ENCODE data around the gene CDK9. TPM values are rescaled to one million over a fixed set of nuclear protein-coding genes. Genes with fewer than 3 reads are reported as not detected.

Gene CDK9
- total and polyA plus RNA-seq, 2 experiments from 2014 or later, result 139 to 162 TPM

GRCh38 chr9:127809540-127810377, 23.9 kb downstream of the CDK9 start:
- Histone ChIP-seq H3K4me1 (ENCODE audit: low read depth) (peaks cover 19% of the 10 kb centered on the region), H3K4me3 (no peak overlapping the region), H3K36me3 (peaks cover 27% of the 10 kb centered on the region), H3K27me3 (no peaks in the 10 kb centered on the region), H3K9me3 (ENCODE audit: low read depth) (no peaks in the 10 kb centered on the region), H3K27ac (peak overlapping the region; percentile 64)
- peak; percentile 59 to 82 for DNase-seq (ENCODE audit: low read depth in 1 of 2, low spot score in 1 of 2)
- TF ChIP-seq, protein P1, sequence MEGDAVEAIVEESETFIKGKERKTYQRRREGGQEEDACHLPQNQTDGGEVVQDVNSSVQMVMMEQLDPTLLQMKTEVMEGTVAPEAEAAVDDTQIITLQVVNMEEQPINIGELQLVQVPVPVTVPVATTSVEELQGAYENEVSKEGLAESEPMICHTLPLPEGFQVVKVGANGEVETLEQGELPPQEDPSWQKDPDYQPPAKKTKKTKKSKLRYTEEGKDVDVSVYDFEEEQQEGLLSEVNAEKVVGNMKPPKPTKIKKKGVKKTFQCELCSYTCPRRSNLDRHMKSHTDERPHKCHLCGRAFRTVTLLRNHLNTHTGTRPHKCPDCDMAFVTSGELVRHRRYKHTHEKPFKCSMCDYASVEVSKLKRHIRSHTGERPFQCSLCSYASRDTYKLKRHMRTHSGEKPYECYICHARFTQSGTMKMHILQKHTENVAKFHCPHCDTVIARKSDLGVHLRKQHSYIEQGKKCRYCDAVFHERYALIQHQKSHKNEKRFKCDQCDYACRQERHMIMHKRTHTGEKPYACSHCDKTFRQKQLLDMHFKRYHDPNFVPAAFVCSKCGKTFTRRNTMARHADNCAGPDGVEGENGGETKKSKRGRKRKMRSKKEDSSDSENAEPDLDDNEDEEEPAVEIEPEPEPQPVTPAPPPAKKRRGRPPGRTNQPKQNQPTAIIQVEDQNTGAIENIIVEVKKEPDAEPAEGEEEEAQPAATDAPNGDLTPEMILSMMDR (IDR thresholded peaks at IDR 0.05; ENCODE audit: low read depth, low read length), result no peak

DNA sequence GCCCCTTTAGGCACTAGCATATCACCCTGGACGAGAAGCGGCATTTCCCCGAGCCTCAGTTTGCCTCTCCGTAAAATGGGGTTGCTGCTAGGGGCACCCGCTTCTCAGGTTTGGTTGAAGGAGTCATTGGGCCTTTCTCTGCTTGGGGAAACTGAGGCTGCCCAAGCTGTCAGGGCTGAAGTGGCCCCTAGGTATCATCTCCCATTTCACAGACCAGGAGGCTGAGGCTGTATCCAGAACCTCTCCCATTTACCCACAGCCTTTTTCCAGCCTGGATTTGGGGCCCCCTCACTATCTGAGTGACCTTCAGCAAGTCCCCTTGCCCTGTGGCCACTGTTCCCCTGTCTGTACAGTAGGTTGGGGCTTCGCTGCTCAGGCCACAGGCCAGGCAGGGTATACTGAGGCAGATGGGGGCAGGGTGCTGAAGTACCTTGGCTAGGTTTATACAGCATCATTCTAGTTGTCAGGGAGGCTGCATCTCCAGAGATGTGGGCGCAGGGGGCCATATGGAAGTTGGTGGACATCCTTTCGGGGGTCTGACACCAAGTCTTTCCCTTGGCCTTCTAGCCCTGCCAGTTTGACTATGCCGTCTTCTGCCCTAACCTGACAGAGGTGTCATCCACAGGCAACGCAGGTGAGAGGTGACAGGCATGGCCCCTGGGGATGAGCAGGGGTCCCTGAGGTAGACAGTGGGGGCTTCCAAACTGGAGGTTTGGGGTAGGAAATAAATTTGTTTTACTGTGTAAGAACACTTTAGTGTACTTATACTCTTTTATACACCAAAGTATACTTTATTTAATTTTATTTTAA, 24.7 kb downstream of the CDK9 start:
- peak overlapping the region; percentile 64 for H3K27ac ChIP-seq
- TF ChIP-seq, protein P1 (IDR thresholded peaks at IDR 0.05; ENCODE audit: low read depth, low read length), result no peak
- peaks cover 19% of the 10 kb centered on the region for H3K4me1 ChIP-seq (ENCODE audit: low read depth)
- no peak for DNase-seq (ENCODE audit: low read depth in 1 of 2, low spot score in 1 of 2)
- no peak overlapping the region for H3K4me3 ChIP-seq
- no peaks in the 10 kb centered on the region for H3K27me3 ChIP-seq
- no peaks in the 10 kb centered on the region for H3K9me3 ChIP-seq (ENCODE audit: low read depth)
- H3K36me3 ChIP-seq, result peaks cover 27% of the 10 kb centered on the region

GRCh38 chr9:127812011-127812410, 26.2 kb downstream of the CDK9 start:
- no peaks in the 10 kb centered on the region for H3K9me3 ChIP-seq (ENCODE audit: low read depth)
- H3K27me3 ChIP-seq, result no peaks in the 10 kb centered on the region
- no peak for DNase-seq (ENCODE audit: low read depth in 1 of 2, low spot score in 1 of 2)
- TF ChIP-seq, protein P1 (IDR thresholded peaks at IDR 0.05; ENCODE audit: low read depth, low read length), result no peak
- peaks cover 19% of the 10 kb centered on the region for H3K4me1 ChIP-seq (ENCODE audit: low read depth)
- H3K27ac ChIP-seq, result no peak overlapping the region
- H3K36me3 ChIP-seq, result peaks cover 22% of the 10 kb centered on the region
- no peak overlapping the region for H3K4me3 ChIP-seq

- Histone ChIP-seq H3K27ac (no peak overlapping the region), H3K4me1 (ENCODE audit: low read depth) (peaks cover 19% of the 10 kb centered on the region), H3K4me3 (no peak overlapping the region), H3K36me3 (peaks cover 18% of the 10 kb centered on the region), H3K27me3 (no peaks in the 10 kb centered on the region), H3K9me3 (ENCODE audit: low read depth) (no peaks in the 10 kb centered on the region)
- no peak for DNase-seq (ENCODE audit: low read depth in 1 of 2, low spot score in 1 of 2)
- TF ChIP-seq, protein P1 (IDR thresholded peaks at IDR 0.05; ENCODE audit: low read depth, low read length), result no peak
Observed at GRCh38 chr9:127812936-127813675, 27.3 kb downstream of the CDK9 start.

- TF ChIP-seq, protein P1 (IDR thresholded peaks at IDR 0.05; ENCODE audit: low read depth, low read length), result no peak
- H3K36me3 ChIP-seq, result peaks cover 18% of the 10 kb centered on the region
- DNase-seq (ENCODE audit: low read depth in 1 of 2, low spot score in 1 of 2), result no peak
Observed at GRCh38 chr9:127813686-127814226, 27.9 kb downstream of the CDK9 start.

More at GRCh38 chr9:127813686-127814226, 27.9 kb downstream of the CDK9 start:
- Histone ChIP-seq H3K27ac (no peak overlapping the region), H3K4me3 (no peak overlapping the region), H3K4me1 (ENCODE audit: low read depth) (peaks cover 12% of the 10 kb centered on the region), H3K9me3 (ENCODE audit: low read depth) (no peaks in the 10 kb centered on the region), H3K27me3 (no peaks in the 10 kb centered on the region)
